GM18867 (cell line): Measurements from ENCODE around the gene LMNA.
"Not testable (repeated sequence)": the region's sequence is repeated elsewhere in the genome, so short reads cannot be mapped to it uniquely, and the experiment has no call there.

Source experiments
- ATAC-seq: cut with Tn5 transposase; IDR thresholded peaks from one replicate; pipeline ENCODE4 v1.9.1; 2021; ENCODE audit warnings: mild to moderate bottlenecking, moderate library complexity; ENCODE audit not compliant: unreplicated experiment

Gene LMNA

GRCh38 chr1:156114101-156114918 is at the start of gene LMNA:
TSS of gene LMNA (plus strand) at chr1:156114711. CDS start at chr1:156114919, 208 bp downstream.
- ATAC-seq = peak; percentile 74

- peak; percentile 65 for ATAC-seq
Observed at GRCh38 chr1:156065212-156065611, 49.3 kb upstream of the LMNA start.

GRCh38 chr1:156065871-156066270 is 48.6 kb upstream of the LMNA start:
- no peak for ATAC-seq

- no peak for ATAC-seq
Observed at GRCh38 chr1:156067262-156067661, 47.2 kb upstream of the LMNA start.

- ATAC-seq = no peak
Observed at GRCh38 chr1:156069490-156070455, 44.7 kb upstream of the LMNA start.

- no peak for ATAC-seq
Observed at GRCh38 chr1:156070548-156070947, 44.0 kb upstream of the LMNA start.

GRCh38 chr1:156071332-156071816 is 43.1 kb upstream of the LMNA start:
- not testable (repeated sequence) for ATAC-seq

- ATAC-seq = no peak
Observed at GRCh38 chr1:156072251-156072650, 42.3 kb upstream of the LMNA start.

- ATAC-seq = no peak
Observed at GRCh38 chr1:156073110-156073687, 41.3 kb upstream of the LMNA start.

GRCh38 chr1:156073740-156074139 is 40.8 kb upstream of the LMNA start:
- no peak for ATAC-seq

GRCh38 chr1:156074661-156075060 is 39.9 kb upstream of the LMNA start:
- ATAC-seq = no peak

- ATAC-seq = no peak
Observed at GRCh38 chr1:156075162-156075561, 39.3 kb upstream of the LMNA start.

- no peak for ATAC-seq
Observed at GRCh38 chr1:156075775-156076204, 38.7 kb upstream of the LMNA start.

GRCh38 chr1:156076609-156077429 is 37.7 kb upstream of the LMNA start:
- ATAC-seq = no peak

- no peak for ATAC-seq
Observed at GRCh38 chr1:156077430-156077760, 37.1 kb upstream of the LMNA start.

GRCh38 chr1:156078728-156079127 is 35.8 kb upstream of the LMNA start:
- ATAC-seq = no peak

GRCh38 chr1:156079762-156080161 is 34.7 kb upstream of the LMNA start:
- no peak for ATAC-seq

GRCh38 chr1:156080241-156080862 is 34.2 kb upstream of the LMNA start:
- ATAC-seq = no peak

- ATAC-seq = no peak
Observed at GRCh38 chr1:156080863-156081179, 33.7 kb upstream of the LMNA start.
